Measurements from ENCODE around the gene KNDC1.

DNA sequence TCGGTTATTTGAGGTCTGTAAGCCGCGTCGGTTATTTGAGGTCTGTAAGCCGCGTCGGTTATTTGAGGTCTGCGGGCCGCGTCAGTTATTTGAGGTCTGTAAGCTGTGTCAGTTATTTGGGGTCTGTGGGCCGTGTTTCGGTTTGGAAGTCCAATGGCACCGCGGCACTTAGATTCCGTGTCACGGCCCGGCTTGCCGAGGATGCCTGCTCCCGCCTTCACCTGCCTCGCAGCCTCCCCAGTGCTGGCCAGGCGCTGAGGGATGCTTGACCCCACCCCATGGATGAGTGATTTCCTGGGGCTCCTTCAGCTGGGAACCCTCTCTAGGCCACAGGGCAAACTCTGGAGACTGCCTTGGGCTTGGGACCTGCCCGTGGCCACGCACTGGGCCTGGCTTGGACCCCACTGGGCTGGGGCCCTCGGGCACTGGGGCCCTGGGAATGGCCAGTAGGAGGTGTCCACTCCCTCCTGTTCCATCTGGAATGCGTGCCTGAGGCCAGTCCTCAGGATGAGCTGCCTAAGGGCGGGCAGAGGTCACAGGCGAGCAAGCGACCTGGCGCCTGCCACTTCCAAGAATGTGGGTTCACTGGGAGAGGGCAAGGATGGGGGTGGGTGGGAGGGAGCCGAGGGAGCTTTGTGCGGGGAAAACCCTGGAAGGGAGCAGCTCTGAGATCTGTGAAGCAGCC, 46.7 kb upstream of the KNDC1 start:
- TF ChIP-seq, protein P1, sequence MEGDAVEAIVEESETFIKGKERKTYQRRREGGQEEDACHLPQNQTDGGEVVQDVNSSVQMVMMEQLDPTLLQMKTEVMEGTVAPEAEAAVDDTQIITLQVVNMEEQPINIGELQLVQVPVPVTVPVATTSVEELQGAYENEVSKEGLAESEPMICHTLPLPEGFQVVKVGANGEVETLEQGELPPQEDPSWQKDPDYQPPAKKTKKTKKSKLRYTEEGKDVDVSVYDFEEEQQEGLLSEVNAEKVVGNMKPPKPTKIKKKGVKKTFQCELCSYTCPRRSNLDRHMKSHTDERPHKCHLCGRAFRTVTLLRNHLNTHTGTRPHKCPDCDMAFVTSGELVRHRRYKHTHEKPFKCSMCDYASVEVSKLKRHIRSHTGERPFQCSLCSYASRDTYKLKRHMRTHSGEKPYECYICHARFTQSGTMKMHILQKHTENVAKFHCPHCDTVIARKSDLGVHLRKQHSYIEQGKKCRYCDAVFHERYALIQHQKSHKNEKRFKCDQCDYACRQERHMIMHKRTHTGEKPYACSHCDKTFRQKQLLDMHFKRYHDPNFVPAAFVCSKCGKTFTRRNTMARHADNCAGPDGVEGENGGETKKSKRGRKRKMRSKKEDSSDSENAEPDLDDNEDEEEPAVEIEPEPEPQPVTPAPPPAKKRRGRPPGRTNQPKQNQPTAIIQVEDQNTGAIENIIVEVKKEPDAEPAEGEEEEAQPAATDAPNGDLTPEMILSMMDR (IDR thresholded peaks at IDR 0.05; ENCODE audit: insufficient read depth, low read length): no peak
- no peak for TF ChIP-seq POLR2AphosphoS5 (IDR thresholded peaks at IDR 0.05; ENCODE audit: low read depth)
